Suprapubic skin (tissue), 4 donors: Measurements from ENCODE around the gene GTSE1. TPM values are rescaled to one million over a fixed set of nuclear protein-coding genes. Genes with fewer than 3 reads are reported as not detected.
"Not testable (repeated sequence)": the region's sequence is repeated elsewhere in the genome, so short reads cannot be mapped to it uniquely, and the experiment has no call there.

Experiments
- DNase-seq, 2 donors: peaks; one replicate each; pipeline ENCODE4 v3.0.0-alpha.2; 2019; ENCODE audit warnings: low spot score in 2 of 2
- H3K27ac ChIP-seq: fragments of 200-600 bp; sonication (generic); one replicate; pipeline ENCODE4 v1.5.1; 2019
- H3K27me3 ChIP-seq: fragments of 200-600 bp; sonication (generic); one replicate; pipeline ENCODE4 v1.5.1; 2019
- H3K36me3 ChIP-seq: fragments of 200-600 bp; sonication (generic); one replicate; pipeline ENCODE4 v1.5.1; 2019
- H3K4me1 ChIP-seq: fragments of 200-600 bp; sonication (generic); one replicate; pipeline ENCODE4 v1.5.1; 2019
- H3K4me3 ChIP-seq: fragments of 200-600 bp; sonication (generic); one replicate; pipeline ENCODE4 v1.5.1; 2019; ENCODE audit warnings: mild to moderate bottlenecking
- H3K9me3 ChIP-seq: fragments of 200-600 bp; sonication (generic); one replicate; pipeline ENCODE4 v1.5.1; 2019
- EP300 ChIP-seq: sonication (generic); formaldehyde crosslinking; IDR thresholded peaks from one replicate; pipeline ENCODE4 v1.6.1; 2017; ENCODE audit warnings: antibody characterized with exemption
- POLR2A ChIP-seq, 2 donors: fragments of 450-650 bp; IDR thresholded peaks; one replicate each; pipeline ENCODE4 v1.6.1; 2017; ENCODE audit warnings: antibody characterized with exemption in 2 of 2, mild to moderate bottlenecking in 2 of 2, moderate library complexity in 2 of 2
- POLR2AphosphoS5 ChIP-seq, 3 donors: sonication (generic); formaldehyde crosslinking; IDR thresholded peaks; one replicate each; pipeline ENCODE4 v1.6.1; 2017; ENCODE audit warnings: antibody characterized with exemption in 3 of 3
- WGBS: methylation state at CpG from one replicate; pipeline ENCODE4 v1.1.5; 2018; 5-methylcytosine and 5-hydroxymethylcytosine counted together
- total RNA-seq, 4 donors: library from RNA; depleted of rRNA; stranded (reverse); fragments of >200 nt; gene quantifications; one replicate each; pipeline ENCODE4 v1.1.0, GENCODE V29; 2016
- TF ChIP-seq, protein P1 (sequence below), 2 donors: fragments of 200-600 bp in 1 of 2; fragments of 450-650 bp in 1 of 2; sonication (generic) in 1 of 2; IDR thresholded peaks; one replicate each; pipeline ENCODE4 v1.5.1; 2016 to 2019; ENCODE audit warnings: antibody characterized with exemption in 2 of 2, mild to moderate bottlenecking in 1 of 2, moderate library complexity in 1 of 2

GTSE1 gene
- total RNA-seq, 4 donors from 2014 or later: 0.76 to 2.2 (median 1.8) TPM

- Histone ChIP-seq H3K9me3 (no peaks in the 10 kb centered on the region), H3K4me3 (peak within 1 kb of the TSS; percentile 46), H3K4me1 (peaks cover 17% of the 10 kb centered on the region), H3K27me3 (peaks cover 4% of the 10 kb centered on the region), H3K27ac (no peak within 1 kb of the TSS), H3K36me3 (no peaks in the 10 kb centered on the region)
- no peak for DNase-seq
- TF ChIP-seq POLR2AphosphoS5 (IDR thresholded peaks at IDR 0.05): no peak
- TF ChIP-seq EP300: no peak
- TF ChIP-seq, protein P1, sequence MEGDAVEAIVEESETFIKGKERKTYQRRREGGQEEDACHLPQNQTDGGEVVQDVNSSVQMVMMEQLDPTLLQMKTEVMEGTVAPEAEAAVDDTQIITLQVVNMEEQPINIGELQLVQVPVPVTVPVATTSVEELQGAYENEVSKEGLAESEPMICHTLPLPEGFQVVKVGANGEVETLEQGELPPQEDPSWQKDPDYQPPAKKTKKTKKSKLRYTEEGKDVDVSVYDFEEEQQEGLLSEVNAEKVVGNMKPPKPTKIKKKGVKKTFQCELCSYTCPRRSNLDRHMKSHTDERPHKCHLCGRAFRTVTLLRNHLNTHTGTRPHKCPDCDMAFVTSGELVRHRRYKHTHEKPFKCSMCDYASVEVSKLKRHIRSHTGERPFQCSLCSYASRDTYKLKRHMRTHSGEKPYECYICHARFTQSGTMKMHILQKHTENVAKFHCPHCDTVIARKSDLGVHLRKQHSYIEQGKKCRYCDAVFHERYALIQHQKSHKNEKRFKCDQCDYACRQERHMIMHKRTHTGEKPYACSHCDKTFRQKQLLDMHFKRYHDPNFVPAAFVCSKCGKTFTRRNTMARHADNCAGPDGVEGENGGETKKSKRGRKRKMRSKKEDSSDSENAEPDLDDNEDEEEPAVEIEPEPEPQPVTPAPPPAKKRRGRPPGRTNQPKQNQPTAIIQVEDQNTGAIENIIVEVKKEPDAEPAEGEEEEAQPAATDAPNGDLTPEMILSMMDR (IDR thresholded peaks at IDR 0.05): no peak
- TF ChIP-seq POLR2A (IDR thresholded peaks at IDR 0.05): no peak
- 63% methylated on average over 8 of the region's 30 CpGs for WGBS
Observed at GRCh38 chr22:46263216-46263590, 33.5 kb upstream of the GTSE1 start, which contains the start of gene PKDREJ. PKDREJ (minus strand) TSS chr22:46263343; CDS start chr22:46263322, 21 bp downstream.

DNA sequence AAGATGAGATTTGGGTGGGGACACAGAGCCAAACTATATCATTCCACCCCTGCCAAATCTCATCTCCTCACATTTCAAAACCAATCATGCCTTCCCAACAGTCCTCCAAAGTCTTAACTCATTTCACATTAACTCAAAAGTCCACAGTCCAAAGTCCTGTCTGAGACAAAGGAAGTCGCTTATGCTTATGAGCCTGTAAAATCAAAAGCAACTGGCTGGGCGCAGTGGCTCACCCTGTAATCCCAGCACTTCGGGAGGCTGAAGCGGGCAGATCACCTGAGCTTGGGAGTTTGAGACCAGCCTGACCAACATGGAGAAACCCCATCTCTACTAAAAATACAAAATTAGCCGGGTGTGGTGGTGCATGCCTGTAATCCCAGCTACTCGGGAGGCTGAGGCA is 32.1 kb upstream of the GTSE1 start:
- not testable (repeated sequence) for DNase-seq, H3K36me3 ChIP-seq, H3K27ac ChIP-seq, H3K9me3 ChIP-seq, H3K4me3 ChIP-seq, H3K27me3 ChIP-seq
- peaks cover 28% of the 10 kb centered on the region for H3K4me1 ChIP-seq
- WGBS: 98% methylated on average over 6 of the region's 6 CpGs

DNA sequence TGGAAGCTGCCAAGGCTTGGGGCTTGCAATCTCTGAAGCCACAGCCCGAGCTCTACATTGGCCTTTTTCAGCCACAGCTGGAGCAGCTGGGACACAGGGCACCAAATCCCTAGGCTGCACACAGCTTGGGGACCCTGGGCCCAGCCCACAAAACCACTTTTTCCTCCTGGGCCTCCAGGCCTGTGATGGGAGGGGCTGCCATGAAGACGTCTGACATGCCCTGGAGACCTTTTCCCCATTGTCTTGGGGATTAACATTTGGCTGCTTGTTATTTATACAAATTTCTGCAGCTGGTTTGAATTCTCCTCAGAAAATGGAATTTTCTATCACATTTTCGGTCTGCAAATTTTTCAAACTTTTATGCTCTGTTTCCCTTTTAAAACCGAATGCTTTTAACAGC is 31.0 kb upstream of the GTSE1 start:
- not testable (repeated sequence) for H3K9me3 ChIP-seq, H3K27me3 ChIP-seq, H3K4me3 ChIP-seq, H3K27ac ChIP-seq, H3K36me3 ChIP-seq
- WGBS: 81% methylated on average over 4 of the region's 4 CpGs
- H3K4me1 ChIP-seq: peaks cover 28% of the 10 kb centered on the region
- DNase-seq: peak in 1 of 2 donors; percentile 54

DNA sequence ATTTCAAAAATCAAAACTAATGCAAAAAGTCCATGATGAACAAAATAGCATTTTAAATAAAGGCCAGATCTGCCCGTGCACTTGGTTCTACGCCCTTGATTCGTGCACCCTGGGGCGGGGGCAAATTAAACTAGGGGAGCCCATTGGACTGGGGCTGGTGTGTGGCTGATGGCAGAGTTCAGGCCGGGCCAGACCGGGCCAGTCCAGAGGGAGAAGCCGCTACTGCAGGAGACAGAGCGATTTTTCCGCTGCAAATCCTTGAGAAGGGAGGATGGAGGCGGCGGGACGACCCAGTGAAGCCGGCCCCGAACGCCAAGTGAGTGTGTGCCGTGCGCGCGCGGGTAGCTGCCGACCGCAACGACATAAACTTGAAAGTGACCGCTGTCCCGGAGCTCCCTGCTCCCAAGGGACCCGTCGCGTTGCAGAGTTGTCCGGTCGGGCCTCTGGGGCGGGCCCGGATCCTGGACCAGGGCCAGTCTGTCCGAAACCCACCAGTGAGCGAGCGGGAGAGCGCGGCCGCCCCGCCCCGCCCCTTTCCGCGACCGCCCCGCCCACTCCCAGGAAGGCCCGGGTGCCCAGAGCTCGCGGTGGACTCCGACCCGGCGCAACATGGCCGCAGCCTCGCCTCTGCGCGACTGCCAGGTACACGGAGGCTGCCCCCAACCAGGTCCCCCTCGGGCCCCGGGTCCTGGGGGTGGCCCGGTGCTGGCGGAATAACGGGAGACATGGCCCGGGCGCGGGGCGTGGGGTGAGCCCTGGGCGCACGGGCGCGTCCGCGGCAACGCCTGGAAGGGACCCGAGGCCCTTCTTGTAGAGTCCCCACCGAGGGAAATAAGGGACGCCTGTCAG is 29.0 kb upstream of the GTSE1 start, which contains the start of gene TTC38:
TTC38 (plus strand) TSS at position 578 of the 849 bp plus-strand sequence; CDS start at position 610, 32 bp downstream.
- Histone ChIP-seq H3K4me1 (peaks cover 25% of the 10 kb centered on the region), H3K4me3 (peak within 1 kb of the TSS; percentile 61), H3K9me3 (no peaks in the 10 kb centered on the region), H3K27me3 (no peaks in the 10 kb centered on the region), H3K27ac (peak within 1 kb of the TSS; percentile 20), H3K36me3 (peaks cover 4% of the 10 kb centered on the region)
- no peak for TF ChIP-seq POLR2AphosphoS5 (IDR thresholded peaks at IDR 0.05)
- TF ChIP-seq POLR2A (IDR thresholded peaks at IDR 0.05): no peak
- TF ChIP-seq, protein P1 (IDR thresholded peaks at IDR 0.05): no peak
- no peak for TF ChIP-seq EP300
- 1% methylated on average over 18 of the region's 74 CpGs for WGBS
- peak; percentile 93 to 95 for DNase-seq

DNA sequence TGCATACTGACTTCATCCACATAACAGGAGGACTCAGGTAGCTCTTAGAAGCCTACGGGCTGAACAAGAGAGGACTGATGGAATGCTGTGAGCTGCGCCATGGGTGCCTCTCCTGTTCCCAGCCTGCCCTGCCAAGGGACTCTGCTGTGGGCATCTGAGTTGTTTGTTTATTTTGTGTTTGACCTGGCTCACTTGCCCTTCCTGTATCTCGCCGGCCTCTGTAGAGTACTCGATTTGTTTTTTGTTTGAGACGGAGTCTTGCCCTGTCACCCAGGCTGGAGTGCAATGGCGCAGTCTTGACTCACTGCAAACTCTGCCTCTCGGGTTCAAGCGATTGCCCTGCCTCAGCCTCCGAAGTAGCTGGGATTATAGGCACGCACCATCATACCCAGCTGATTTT is 27.1 kb upstream of the GTSE1 start:
- H3K4me3 ChIP-seq: no peak overlapping the region

GRCh38 chr22:46272196-46272595 is 24.5 kb upstream of the GTSE1 start:
- Histone ChIP-seq H3K4me3 (no peak overlapping the region), H3K4me1 (peaks cover 15% of the 10 kb centered on the region), H3K36me3 (peaks cover 45% of the 10 kb centered on the region), H3K27me3 (no peaks in the 10 kb centered on the region), H3K9me3 (no peaks in the 10 kb centered on the region), H3K27ac (no peak overlapping the region)
- TF ChIP-seq POLR2A (IDR thresholded peaks at IDR 0.05) (no peak), EP300 (no peak)
- TF ChIP-seq, protein P1 (IDR thresholded peaks at IDR 0.05): no peak
- DNase-seq: peak; percentile 34 to 47
- 92% methylated on average over 8 of the region's 8 CpGs for WGBS

More for the DNA sequence above, 27.1 kb upstream of the GTSE1 start:
- Histone ChIP-seq H3K4me1 (peaks cover 19% of the 10 kb centered on the region), H3K36me3 (peaks cover 23% of the 10 kb centered on the region), H3K27me3 (no peaks in the 10 kb centered on the region), H3K27ac (no peak overlapping the region), H3K9me3 (no peaks in the 10 kb centered on the region)
- peak; percentile 31 to 58 for DNase-seq
- 95% methylated on average over 9 of the region's 11 CpGs for WGBS
- TF ChIP-seq POLR2AphosphoS5 (IDR thresholded peaks at IDR 0.05) (no peak), EP300 (no peak), POLR2A (IDR thresholded peaks at IDR 0.05) (no peak)
- TF ChIP-seq, protein P1 (IDR thresholded peaks at IDR 0.05): no peak
